HepG2 (cell line): Measurements from ENCODE around the gene BAZ1A.

Experiments used
- ATF7 ChIP-seq, 2 experiments: fragments of 450-650 bp in 1 of 2; sonication (generic) in 1 of 2; formaldehyde crosslinking in 1 of 2; IDR thresholded peaks; 2 replicates each; pipeline versions ENCODE4 v1.4.0 to v1.6.1; 2016 to 2020; ENCODE audit warnings: antibody characterized with exemption in 1 of 2, mild to moderate bottlenecking in 1 of 2, missing genetic modification reagents in 1 of 2
- HMGXB4 ChIP-seq, 2 experiments: sonication (generic) in 1 of 2; formaldehyde crosslinking in 1 of 2; IDR thresholded peaks; 2 replicates each; pipeline versions ENCODE4 v1.4.0 to v1.6.1; 2018 to 2020; ENCODE audit warnings: missing genetic modification reagents in 2 of 2, borderline replicate concordance in 1 of 2, low read depth in 1 of 2, mild to moderate bottlenecking in 1 of 2, missing biosample characterization in 1 of 2
- MAFG ChIP-seq: sonication (generic); formaldehyde crosslinking; IDR thresholded peaks from 2 replicates; pipeline ENCODE4 v1.5.1; 2020; ENCODE audit warnings: mild to moderate bottlenecking, missing genetic modification reagents
- PRDM15 ChIP-seq: sonication (generic); formaldehyde crosslinking; IDR thresholded peaks from 2 replicates; pipeline ENCODE4 v1.4.0; 2020; ENCODE audit warnings: missing genetic modification reagents
- RBM22 ChIP-seq: fragments of 200-400 bp; formaldehyde crosslinking; optimal IDR thresholded peaks from 2 replicates; pipeline ENCODE3; 2017; ENCODE audit warnings: mild to moderate bottlenecking, low read length, moderate library complexity
- SALL1 ChIP-seq: sonication (generic); formaldehyde crosslinking; IDR thresholded peaks from 2 replicates; pipeline ENCODE4 v1.8.0; 2022; ENCODE audit warnings: mild to moderate bottlenecking, missing genetic modification reagents
- ZSCAN30 ChIP-seq: sonication (generic); formaldehyde crosslinking; IDR thresholded peaks from 2 replicates; pipeline ENCODE4 v1.5.0; 2020; ENCODE audit warnings: mild to moderate bottlenecking, missing genetic modification reagents

DNA sequence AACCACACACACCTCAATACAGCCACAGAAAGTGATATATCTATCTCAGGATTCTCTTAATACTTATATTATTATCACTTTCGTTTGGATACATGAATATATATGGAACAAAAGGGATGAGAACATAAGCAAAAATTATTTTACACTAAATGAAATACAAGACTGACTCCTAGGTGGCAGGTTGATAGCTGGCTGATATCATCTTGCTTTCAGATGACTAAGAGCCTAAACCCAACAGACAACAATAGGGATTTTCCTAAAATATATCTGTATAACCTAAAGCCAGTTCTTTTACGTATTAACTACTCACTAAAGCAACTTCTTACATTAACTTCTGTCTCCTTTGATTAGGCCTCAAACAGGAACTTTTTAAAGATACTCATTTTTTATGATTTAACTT is 65.1 kb downstream of the BAZ1A start:
- TF ChIP-seq PRDM15 (no peak), ZSCAN30 (no peak), ATF7 (IDR thresholded peaks at IDR 0.05) (no peak), ATF7 (CRISPR knock-in tag; IDR thresholded peaks at IDR 0.05) (no peak), MAFG (CRISPR knock-in tag) (no peak), SALL1 (CRISPR knock-in tag) (no peak), HMGXB4 (CRISPR knock-in tag; IDR thresholded peaks at IDR 0.05; ENCODE audit: borderline replicate concordance in 1 of 2, low read depth in 1 of 2) (no peak), RBM22 (no peak)
